Skeletal muscle satellite cell (primary cell): Measurements from ENCODE around the gene CHRNA5.

Experiments
- H3K27me3 ChIP-seq: 2 replicates; pipeline ENCODE4 v1.7.0; 2013; ENCODE audit warnings: low read length; ENCODE audit not compliant: control insufficient read depth, insufficient read depth
- H3K36me3 ChIP-seq: 2 replicates; pipeline ENCODE4 v1.7.0; 2013; ENCODE audit warnings: mild to moderate bottlenecking, control low read depth, low read length; ENCODE audit not compliant: insufficient read depth
- H3K4me1 ChIP-seq: 2 replicates; pipeline ENCODE4 v1.7.0; 2013; ENCODE audit warnings: low read length; ENCODE audit not compliant: control insufficient read depth, insufficient read depth
- H3K4me2 ChIP-seq: 2 replicates; pipeline ENCODE4 v1.7.0; 2013; ENCODE audit warnings: mild to moderate bottlenecking, low read length
- H3K4me3 ChIP-seq: 2 replicates; pipeline ENCODE4 v1.7.0; 2013; ENCODE audit warnings: low read length
- H3K9ac ChIP-seq: 2 replicates; pipeline ENCODE4 v1.7.0; 2013; ENCODE audit warnings: mild to moderate bottlenecking, low read depth, low read length, moderate library complexity
- H3K9me3 ChIP-seq: replicated peaks from 2 replicates; pipeline ENCODE4 v1.7.0; 2013; ENCODE audit warnings: mild to moderate bottlenecking, control low read depth, low read length

Gene CHRNA5

GRCh38 chr15:78630886-78631633 is 65.7 kb downstream of the CHRNA5 start:
- Histone ChIP-seq H3K36me3 (no peaks in the 10 kb centered on the region), H3K4me1 (no peaks in the 10 kb centered on the region), H3K27me3 (peaks cover 57% of the 10 kb centered on the region), H3K9ac (no peak overlapping the region), H3K4me2 (no peak overlapping the region), H3K4me3 (no peak overlapping the region), H3K9me3 (peaks cover 5% of the 10 kb centered on the region)

DNA sequence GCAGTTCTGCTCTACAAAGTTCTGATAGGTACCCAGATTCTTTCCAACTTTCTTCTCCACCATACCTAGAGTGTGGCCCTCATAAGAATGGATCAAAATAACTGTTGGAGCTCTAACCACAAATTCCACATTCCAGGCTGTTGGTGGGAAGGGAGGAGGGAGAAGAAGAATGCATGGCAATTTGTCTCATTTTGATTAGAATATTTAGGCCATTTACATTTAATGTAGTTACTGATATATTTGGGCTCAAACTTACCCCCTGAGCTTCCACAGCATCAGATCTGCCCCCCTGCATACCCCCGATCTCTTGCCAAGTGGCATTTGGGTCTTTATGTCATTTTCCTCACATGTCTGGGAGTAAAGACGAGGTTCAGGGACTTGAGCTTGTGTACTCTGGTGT is 68.0 kb downstream of the CHRNA5 start:
- Histone ChIP-seq H3K27me3 (peaks cover 54% of the 10 kb centered on the region), H3K4me2 (no peak overlapping the region), H3K9ac (no peak overlapping the region), H3K36me3 (no peaks in the 10 kb centered on the region), H3K9me3 (peaks cover 5% of the 10 kb centered on the region), H3K4me1 (no peaks in the 10 kb centered on the region), H3K4me3 (no peak overlapping the region)

- peaks cover 5% of the 10 kb centered on the region for H3K9me3 ChIP-seq
- H3K9ac ChIP-seq, result no peak overlapping the region
- H3K4me3 ChIP-seq, result no peak overlapping the region
- H3K4me1 ChIP-seq, result no peaks in the 10 kb centered on the region
- H3K4me2 ChIP-seq, result no peak overlapping the region
- peaks cover 43% of the 10 kb centered on the region for H3K27me3 ChIP-seq
- no peaks in the 10 kb centered on the region for H3K36me3 ChIP-seq
Measured at GRCh38 chr15:78634210-78635145, 69.2 kb downstream of the CHRNA5 start.

GRCh38 chr15:78635346-78635745 is 70.0 kb downstream of the CHRNA5 start:
- peaks cover 5% of the 10 kb centered on the region for H3K9me3 ChIP-seq
- no peak overlapping the region for H3K4me3 ChIP-seq
- no peaks in the 10 kb centered on the region for H3K4me1 ChIP-seq
- H3K36me3 ChIP-seq, result no peaks in the 10 kb centered on the region
- H3K4me2 ChIP-seq, result no peak overlapping the region
- H3K27me3 ChIP-seq, result peaks cover 43% of the 10 kb centered on the region
- H3K9ac ChIP-seq, result no peak overlapping the region

DNA sequence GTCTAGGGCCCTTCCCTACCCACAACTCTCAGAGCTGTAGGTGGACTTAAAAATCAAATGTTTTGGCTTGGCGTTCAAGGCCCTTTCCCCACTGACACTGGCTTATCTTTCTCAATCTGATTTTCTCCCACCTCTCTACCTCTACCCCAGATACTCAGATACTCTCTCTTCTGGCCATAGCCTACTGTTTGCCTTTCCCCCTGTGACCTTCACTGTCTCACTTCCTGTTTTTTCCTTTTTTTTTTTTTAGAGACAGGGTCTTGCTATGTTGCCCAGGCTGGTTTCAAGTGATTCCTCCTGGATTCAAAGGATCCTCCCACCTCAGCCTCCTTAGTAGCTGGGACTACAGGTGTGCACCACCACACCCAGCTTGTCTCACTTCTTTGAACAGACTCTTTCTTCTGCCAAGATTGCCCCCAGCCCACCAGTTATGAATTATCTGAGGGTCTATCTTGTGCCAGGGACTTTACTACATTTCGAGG is 71.1 kb downstream of the CHRNA5 start:
- H3K4me2 ChIP-seq, result no peak overlapping the region
- H3K36me3 ChIP-seq, result no peaks in the 10 kb centered on the region
- peaks cover 5% of the 10 kb centered on the region for H3K9me3 ChIP-seq
- H3K9ac ChIP-seq, result no peak overlapping the region
- H3K4me1 ChIP-seq, result peaks cover 5% of the 10 kb centered on the region
- H3K4me3 ChIP-seq, result no peak overlapping the region
- H3K27me3 ChIP-seq, result peaks cover 40% of the 10 kb centered on the region

- H3K4me2 ChIP-seq, result no peak overlapping the region
- no peaks in the 10 kb centered on the region for H3K36me3 ChIP-seq
- H3K27me3 ChIP-seq, result peaks cover 42% of the 10 kb centered on the region
- peaks cover 5% of the 10 kb centered on the region for H3K9me3 ChIP-seq
- H3K4me1 ChIP-seq, result peaks cover 5% of the 10 kb centered on the region
- H3K4me3 ChIP-seq, result no peak overlapping the region
- H3K9ac ChIP-seq, result no peak overlapping the region
Measured at GRCh38 chr15:78637776-78638435, 72.6 kb downstream of the CHRNA5 start.

DNA sequence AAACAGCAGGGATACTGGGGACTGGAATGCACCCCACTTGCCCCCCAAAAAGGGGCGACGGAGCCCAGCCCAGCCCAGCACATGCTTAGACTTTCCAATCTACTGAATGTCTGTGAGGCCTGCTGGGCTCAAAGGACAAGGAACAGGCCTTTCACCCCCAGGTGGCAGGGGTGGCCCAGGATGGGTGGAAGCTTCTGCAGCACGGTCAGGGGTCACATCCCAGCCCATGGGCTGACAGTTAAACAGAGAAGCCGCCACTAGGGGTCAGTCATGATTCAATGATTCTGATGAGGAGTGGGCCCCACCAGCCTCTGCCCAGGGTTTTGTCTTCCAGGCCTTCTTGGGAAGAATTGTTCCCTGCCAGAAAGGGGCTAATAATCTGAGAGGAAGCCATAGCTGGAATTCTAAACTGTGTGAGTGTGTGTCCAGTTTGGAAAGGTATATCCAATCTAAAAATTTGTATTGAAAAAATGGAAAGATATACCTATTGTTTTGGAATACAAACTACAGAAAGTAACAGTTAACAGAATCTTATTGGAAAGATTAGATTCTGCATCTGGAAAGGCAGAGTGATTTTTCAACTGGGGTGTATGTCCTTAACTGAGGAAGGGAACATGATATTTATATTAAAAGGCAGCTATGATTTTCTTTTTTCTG is 73.5 kb downstream of the CHRNA5 start:
- Histone ChIP-seq H3K36me3 (no peaks in the 10 kb centered on the region), H3K27me3 (peaks cover 42% of the 10 kb centered on the region), H3K9me3 (no peaks in the 10 kb centered on the region), H3K4me3 (no peak overlapping the region), H3K9ac (no peak overlapping the region), H3K4me1 (peaks cover 5% of the 10 kb centered on the region), H3K4me2 (no peak overlapping the region)

GRCh38 chr15:78640527-78641101 is 75.3 kb downstream of the CHRNA5 start:
- H3K36me3 ChIP-seq, result no peaks in the 10 kb centered on the region
- no peak overlapping the region for H3K9ac ChIP-seq
- peaks cover 40% of the 10 kb centered on the region for H3K27me3 ChIP-seq
- peaks cover 5% of the 10 kb centered on the region for H3K4me1 ChIP-seq
- no peaks in the 10 kb centered on the region for H3K9me3 ChIP-seq
- peak overlapping the region; percentile 51 for H3K4me3 ChIP-seq
- peak overlapping the region; percentile 76 for H3K4me2 ChIP-seq

DNA sequence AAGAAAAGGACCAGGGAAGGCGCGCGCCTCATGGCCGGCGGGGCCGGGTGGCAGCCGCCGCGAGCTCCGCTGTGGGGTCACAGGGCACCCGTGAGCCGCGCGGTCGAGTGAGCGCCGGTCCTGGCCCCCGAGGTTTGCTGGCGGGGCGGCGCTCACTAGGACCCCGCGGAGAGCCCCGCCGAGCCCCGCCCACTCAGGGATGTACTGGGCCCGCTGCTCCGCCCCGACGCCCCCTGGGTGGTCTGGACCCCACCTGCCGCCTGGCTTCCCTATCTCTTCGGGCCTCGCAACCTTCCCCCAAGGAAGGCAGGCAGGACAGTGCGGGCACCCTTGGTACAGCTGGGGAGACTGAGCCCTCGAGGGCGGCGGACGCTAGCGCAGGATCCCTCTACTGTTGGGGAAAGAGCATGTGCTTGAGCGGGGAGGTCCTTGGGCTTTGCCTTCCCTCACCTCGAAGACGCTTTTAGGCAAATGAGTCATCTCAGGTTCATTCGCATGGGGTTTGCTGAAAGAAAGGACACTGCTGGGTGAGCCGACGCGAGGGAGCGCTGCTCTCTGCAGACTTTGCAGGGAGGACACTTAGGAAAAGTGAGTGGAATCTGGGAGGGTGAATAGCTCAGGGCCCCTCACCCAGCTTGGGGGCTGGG is 75.9 kb downstream of the CHRNA5 start, which contains the start of gene CHRNB4:
TSS of gene CHRNB4 (minus strand) at position 109 of the 647 bp plus-strand sequence. CDS start at position 32, 77 bp downstream.
- H3K4me1 ChIP-seq, result peaks cover 5% of the 10 kb centered on the region
- peaks cover 42% of the 10 kb centered on the region for H3K27me3 ChIP-seq
- peak within 1 kb of the TSS; percentile 51 for H3K4me3 ChIP-seq
- H3K9me3 ChIP-seq, result no peaks in the 10 kb centered on the region
- H3K9ac ChIP-seq, result no peak within 1 kb of the TSS
- no peaks in the 10 kb centered on the region for H3K36me3 ChIP-seq
- H3K4me2 ChIP-seq, result peak within 1 kb of the TSS; percentile 76

DNA sequence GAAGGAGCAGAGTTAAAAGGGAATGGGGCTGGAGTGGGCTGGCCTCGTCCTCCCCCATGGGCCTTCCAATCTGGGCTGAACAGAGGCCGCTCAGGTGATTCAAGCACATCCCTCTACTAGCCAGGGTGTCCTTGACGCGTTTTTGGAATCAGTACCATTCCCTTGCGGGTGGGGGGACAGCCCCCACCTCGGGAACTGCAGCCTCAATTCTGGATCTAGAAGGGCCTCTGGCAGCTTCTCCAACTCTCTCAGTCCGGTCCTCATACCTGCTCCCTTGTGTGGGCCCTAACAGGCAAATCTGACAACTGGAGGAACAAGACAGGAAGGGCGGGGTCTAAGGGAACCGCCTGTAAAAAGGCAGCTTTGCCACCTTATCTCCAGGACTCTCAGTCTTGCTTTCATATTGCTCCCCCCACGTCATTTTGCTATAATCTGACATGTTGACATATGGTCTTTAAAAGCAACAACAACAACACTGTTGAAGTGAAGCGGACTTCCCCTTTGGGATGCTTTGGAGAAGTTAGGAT is 76.5 kb downstream of the CHRNA5 start:
- Histone ChIP-seq H3K36me3 (no peaks in the 10 kb centered on the region), H3K9ac (no peak overlapping the region), H3K27me3 (peaks cover 42% of the 10 kb centered on the region), H3K4me3 (no peak overlapping the region), H3K4me1 (peaks cover 5% of the 10 kb centered on the region), H3K4me2 (no peak overlapping the region), H3K9me3 (no peaks in the 10 kb centered on the region)
